A673 (cell line): Measurements from ENCODE around the gene GJB2. TPM values are rescaled to one million over a fixed set of nuclear protein-coding genes. Genes with fewer than 3 reads are reported as not detected.

Source experiments
- BruUV-seq: library from RNA; stranded (reverse); fragments of 400-500 nt; replicated peaks from 2 replicates; lab custom pipeline; 2021; lab: Mats Ljungman, UMichigan
- CTCF ChIA-PET: fragments of 300-600 bp; sonication (Branson Sonifier 250); formaldehyde crosslinking; loops from one replicate; lab custom pipeline; 2022; ENCODE audit warnings: antibody characterized with exemption; lab: Charles Lee
- POLR2A ChIA-PET: fragments of 300-600 bp; sonication (Branson Sonifier 250); formaldehyde crosslinking; loops from one replicate; lab custom pipeline; 2022; ENCODE audit warnings: antibody characterized with exemption; ENCODE audit not compliant: low non-redundant PET; lab: Charles Lee
- DNase-seq: peaks from one replicate; pipeline ENCODE4 v3.0.0-alpha.2; 2015; ENCODE audit warnings: low spot score
- H3K27ac ChIP-seq: fragments of 200-600 bp; sonication (generic); 2 replicates; pipeline ENCODE4 v1.5.1; 2016; ENCODE audit warnings: mixed run types, low read depth, mild to moderate bottlenecking, mixed read lengths, antibody characterized with exemption, low read length; ENCODE audit not compliant: poor library complexity, severe bottlenecking
- H3K27me3 ChIP-seq: fragments of 200-600 bp; sonication (generic); replicated peaks from 2 replicates; pipeline ENCODE4 v1.6.1; 2017; ENCODE audit warnings: mixed run types, low read depth, mild to moderate bottlenecking, mixed read lengths, antibody characterized with exemption, low read length; ENCODE audit not compliant: insufficient read depth, poor library complexity
- H3K36me3 ChIP-seq: fragments of 200-600 bp; sonication (generic); 2 replicates; pipeline ENCODE4 v1.6.1; 2016; ENCODE audit warnings: mixed run types, mild to moderate bottlenecking, mixed read lengths, antibody characterized with exemption, low read length; ENCODE audit not compliant: insufficient read depth, poor library complexity, severe bottlenecking
- H3K4me1 ChIP-seq: fragments of 200-600 bp; sonication (generic); 2 replicates; pipeline ENCODE4 v1.6.1; 2017; ENCODE audit warnings: mixed run types, mild to moderate bottlenecking, mixed read lengths, antibody characterized with exemption, low read length; ENCODE audit not compliant: insufficient read depth, poor library complexity, severe bottlenecking
- H3K4me3 ChIP-seq: fragments of 200-600 bp; sonication (generic); 2 replicates; pipeline ENCODE4 v1.5.1; 2016; ENCODE audit warnings: low read depth, mixed run types, mild to moderate bottlenecking, mixed read lengths, low read length; ENCODE audit not compliant: poor library complexity, severe bottlenecking
- H3K9me3 ChIP-seq: fragments of 200-600 bp; sonication (generic); 2 replicates; pipeline ENCODE4 v1.6.1; 2016; ENCODE audit warnings: mixed run types, low read depth, mild to moderate bottlenecking, mixed read lengths, antibody characterized with exemption, low read length; ENCODE audit not compliant: poor library complexity, severe bottlenecking
- CTCF ChIP-seq: fragments of 300-800, 200-600 bp; sonication (generic); conservative IDR thresholded peaks from 2 replicates; pipeline ENCODE4 v1.5.1; 2017; ENCODE audit warnings: low read depth, mild to moderate bottlenecking, antibody characterized with exemption, low read length, moderate library complexity, mixed read lengths
- EZH2 ChIP-seq: fragments of 200-600 bp; sonication (generic); IDR thresholded peaks from 2 replicates; pipeline ENCODE4 v1.6.1; 2017; ENCODE audit warnings: borderline replicate concordance, low read depth, mild to moderate bottlenecking, mixed read lengths, antibody characterized with exemption, low read length; ENCODE audit not compliant: poor library complexity, severe bottlenecking
- intact Hi-C: fragments of 100-400 bp; cut with micrococcal nuclease; formaldehyde crosslinking; loops from one replicate; pipeline ENCODE4 v1.10.0; 2022; ENCODE audit not compliant: unreplicated experiment
- total RNA-seq: library from RNA; stranded (reverse); gene quantifications from 2 replicates; pipeline ENCODE4 v1.2.3, GENCODE V29; 2021

Gene GJB2
- total RNA-seq, 1 experiment from 2014 or later: not detected

GRCh38 chr13:20137875-20138274 is 54.9 kb downstream of the GJB2 start:
- no peaks in the 10 kb centered on the region for H3K36me3 ChIP-seq
- no TSS peak for BruUV-seq
- intact Hi-C loops: no loop called here
- H3K9me3 ChIP-seq: no peaks in the 10 kb centered on the region
- POLR2A ChIA-PET: no interaction called here
- H3K27me3 ChIP-seq: no peaks in the 10 kb centered on the region
- H3K4me1 ChIP-seq: peaks cover 9% of the 10 kb centered on the region
- DNase-seq: no peak
- no peak overlapping the region for H3K4me3 ChIP-seq
- TF ChIP-seq EZH2 (no peak), CTCF (no peak)
- no peak overlapping the region for H3K27ac ChIP-seq
- CTCF ChIA-PET: no interaction called here

Other genes with a start within 250 kb of the GJB2 start
- gene ZMYM2, start 234.2 kb downstream of the GJB2 start, total RNA-seq: 87.1 and 104 TPM in 2 replicates
- 0.43 and 0.48 TPM in 2 replicates for gene GJA3, start 31.9 kb downstream of the GJB2 start, total RNA-seq
- gene GJB6, start 39.4 kb upstream of the GJB2 start, total RNA-seq: not detected in 2 replicates